Loucy (cell line): Measurements from ENCODE around the gene FALEC.
"Not testable (repeated sequence)": the region's sequence is repeated elsewhere in the genome, so short reads cannot be mapped to it uniquely, and the experiment has no call there.

Experiments
- CTCF ChIP-seq: fragments of 200-600 bp; sonication (generic); conservative IDR thresholded peaks from 2 replicates; pipeline ENCODE4 v1.5.1; 2014; ENCODE audit warnings: mild to moderate bottlenecking, antibody characterized with exemption, low read length
- EZH2phosphoT487 ChIP-seq: fragments of 200-600 bp; IDR thresholded peaks from 2 replicates; pipeline ENCODE4 v1.6.1; 2018; ENCODE audit warnings: antibody characterized with exemption, mild to moderate bottlenecking, moderate library complexity, borderline replicate concordance

GRCh38 chr1:150580966-150581365 lies 65.4 kb downstream of the FALEC start:
- not testable (repeated sequence) for TF ChIP-seq CTCF, EZH2phosphoT487
